Prostate gland (tissue), 2 donors: ENCODE data around the gene NEDD8. TPM values are rescaled to one million over a fixed set of nuclear protein-coding genes. Genes with fewer than 3 reads are reported as not detected.
A peak's percentile ranks its signal among the peaks of the same experiment; 100 is the strongest.

Experiments
- DNase-seq: peaks from one replicate; pipeline ENCODE4 v3.0.0-alpha.2; 2019; ENCODE audit warnings: low spot score
- H3K27ac ChIP-seq, 2 donors: fragments of 200-600 bp; sonication (generic); 2 replicates each; pipeline ENCODE4 v1.5.1; 2017 to 2019
- H3K27me3 ChIP-seq: fragments of 200-600 bp; sonication (generic); replicated peaks from 2 replicates; pipeline ENCODE4 v1.5.1; 2019; ENCODE audit not compliant: insufficient read depth
- H3K36me3 ChIP-seq, 2 donors: fragments of 200-600 bp; sonication (generic); 1 replicate in 1 of 2; 2 replicates in 1 of 2; pipeline versions ENCODE4 v1.5.1 to v1.8.1; 2017 to 2019
- H3K4me1 ChIP-seq: fragments of 200-600 bp; sonication (generic); replicated peaks from 2 replicates; pipeline ENCODE4 v1.5.1; 2019
- H3K4me3 ChIP-seq, 2 donors: fragments of 200-600 bp; sonication (generic); 2 replicates each; pipeline ENCODE4 v1.5.1; 2017 to 2019
- H3K9me3 ChIP-seq: fragments of 200-600 bp; sonication (generic); 2 replicates; pipeline ENCODE4 v1.5.1; 2017
- CTCF ChIP-seq, 4 experiments: fragments of 200-600 bp in 2 of 4; fragments of 450-650 bp in 2 of 4; sonication (generic) in 2 of 4; IDR thresholded peaks; 1 replicate in 3 of 4; 2 replicates in 1 of 4; pipeline ENCODE4 v1.5.1; 2016 to 2019; ENCODE audit warnings: antibody characterized with exemption in 4 of 4, mild to moderate bottlenecking in 2 of 4, moderate library complexity in 2 of 4
- POLR2A ChIP-seq: fragments of 450-650 bp; IDR thresholded peaks from one replicate; pipeline ENCODE4 v1.6.1; 2016; ENCODE audit warnings: antibody characterized with exemption, mild to moderate bottlenecking
- POLR2AphosphoS5 ChIP-seq: sonication (generic); formaldehyde crosslinking; IDR thresholded peaks from one replicate; pipeline ENCODE4 v1.6.1; 2017; ENCODE audit warnings: antibody characterized with exemption
- WGBS: methylation state at CpG from one replicate; pipeline ENCODE4 v1.1.5; 2018; 5-methylcytosine and 5-hydroxymethylcytosine counted together
- intact Hi-C: fragments of 100-400 bp; cut with DNase I; formaldehyde crosslinking; loops from one replicate; pipeline ENCODE4 v1.14.2; 2022
- small RNA-seq, 2 donors: library from RNA; depleted of rRNA; stranded (forward); fragments of <200 nt; gene quantifications; one replicate each; pipeline ENCODE3, GENCODE V24; 2016
- total RNA-seq, 2 donors: library from RNA; depleted of rRNA; stranded (reverse); fragments of >200 nt; gene quantifications; one replicate each; pipeline ENCODE4 v1.1.0, GENCODE V29; 2016

The NEDD8 gene
- total RNA-seq, 2 donors from 2014 or later: 114 to 185 TPM

GRCh38 chr14:24171422-24172260, 60.5 kb downstream of the NEDD8 start, which contains the start of gene REC8:
TSS of gene REC8 (plus strand) at chr14:24172080. CDS start at chr14:24172553, 473 bp downstream.
- no peaks in the 10 kb centered on the region for H3K4me1 ChIP-seq
- intact Hi-C loops: no loop called here
- H3K27ac ChIP-seq: peak within 1 kb of the TSS in 1 of 2 donors; percentile 19

GRCh38 chr14:24167469-24168114, 64.6 kb downstream of the NEDD8 start:
- Histone ChIP-seq H3K27me3 (no peaks in the 10 kb centered on the region), H3K9me3 (no peaks in the 10 kb centered on the region), H3K4me1 (peaks cover 7% of the 10 kb centered on the region), H3K4me3 (no peak overlapping the region), H3K27ac (no peak overlapping the region), H3K36me3 (peaks cover 12 to 29% of the 10 kb centered on the region in 2 donors)
- 82% methylated on average over 3 of the region's 3 CpGs for WGBS
- TF ChIP-seq POLR2A (no peak), CTCF (IDR thresholded peaks at IDR 0.05) (no peak), POLR2AphosphoS5 (no peak)
- intact Hi-C loops: no loop called here
- DNase-seq: no peak

More at GRCh38 chr14:24171422-24172260, 60.5 kb downstream of the NEDD8 start, which contains the start of gene REC8:
- 8% methylated on average over 62 of the region's 63 CpGs for WGBS
- H3K36me3 ChIP-seq: peaks cover 0 to 11% of the 10 kb centered on the region in 2 donors
- peak in 1 of 4 experiments; percentile 6 for TF ChIP-seq CTCF (IDR thresholded peaks at IDR 0.05)
- peak; percentile 8 for TF ChIP-seq POLR2A
- TF ChIP-seq POLR2AphosphoS5: peak; percentile 35
- no peaks in the 10 kb centered on the region for H3K9me3 ChIP-seq
- no peaks in the 10 kb centered on the region for H3K27me3 ChIP-seq
- peak within 1 kb of the TSS; percentile 16 to 29 for H3K4me3 ChIP-seq
- peak; percentile 70 for DNase-seq

Small RNA genes within 50 kb of the gene (small RNA-seq; reads per million reads assigned to genes)
- gene AL136295.4 (0 reads per million in 2 donors), gene CHMP4A (0 reads per million in 2 donors), gene IPO4 (0 reads per million in 2 donors), gene MDP1 (0 reads per million in 2 donors)

Other genes starting within 250 kb of the NEDD8 start
- gene DHRS4L2, start 243.4 kb downstream of the NEDD8 start, total RNA-seq: 10 to 100 TPM; 13.1 to 17.9 TPM
- 1 to 10 TPM in 1 of 2 donors, under 1 TPM in 1; 0.59 to 3.9 TPM for gene CARMIL3, start 180.4 kb downstream of the NEDD8 start, total RNA-seq
- 1 to 10 TPM; 1.8 to 8.8 TPM for gene CPNE6, start 160.8 kb downstream of the NEDD8 start, total RNA-seq
- gene PCK2, start 138.1 kb downstream of the NEDD8 start, total RNA-seq: 10 to 100 TPM; 15.4 to 21.8 TPM
- 100 to 1,000 TPM; 111 to 115 TPM for gene DCAF11, start 117.6 kb downstream of the NEDD8 start, total RNA-seq
- gene NRL, start 117.4 kb downstream of the NEDD8 start, total RNA-seq: 1 to 10 TPM; 4.3 to 4.7 TPM
- gene FITM1, start 101.7 kb downstream of the NEDD8 start, total RNA-seq: 1 to 10 TPM in 1 of 2 donors, not detected in 1; 2.0 TPM
- 100 to 1,000 TPM in 1 of 2 donors, 10 to 100 TPM in 1; 85.4 to 213 TPM for gene PSME1, start 96.2 kb downstream of the NEDD8 start, total RNA-seq
- gene EMC9, start 90.8 kb downstream of the NEDD8 start, total RNA-seq: 10 to 100 TPM; 13.1 to 13.6 TPM
- 10 to 100 TPM; 34.5 to 89.3 TPM for gene PSME2, start 85.8 kb downstream of the NEDD8 start, total RNA-seq
- gene RNF31, start 84.9 kb downstream of the NEDD8 start, total RNA-seq: 10 to 100 TPM; 73.8 to 76.9 TPM
- 10 to 100 TPM; 61.5 to 82.9 TPM for gene IRF9, start 71.1 kb downstream of the NEDD8 start, total RNA-seq
- gene REC8, start 60.3 kb downstream of the NEDD8 start, total RNA-seq: 10 to 100 TPM in 1 of 2 donors, 1 to 10 TPM in 1; 5.6 to 25.4 TPM
- 10 to 100 TPM; 42.6 to 44.5 TPM for gene IPO4, start 43.6 kb downstream of the NEDD8 start, total RNA-seq
- gene TM9SF1, start 36.9 kb downstream of the NEDD8 start, total RNA-seq: 100 to 1,000 TPM in 1 of 2 donors, 10 to 100 TPM in 1; 68.9 to 113 TPM
- gene TSSK4, start 26.7 kb downstream of the NEDD8 start, total RNA-seq: 1 to 10 TPM in 1 of 2 donors, not detected in 1; 1.2 TPM
- gene CHMP4A, start 18.9 kb downstream of the NEDD8 start, total RNA-seq: 10 to 100 TPM; 61.5 to 66.8 TPM
- 10 to 100 TPM; 19.1 to 25.5 TPM for gene MDP1, start 16.3 kb downstream of the NEDD8 start, total RNA-seq
- 100 to 1,000 TPM in 1 of 2 donors, 10 to 100 TPM in 1; 54.5 to 106 TPM for gene GMPR2, start 562 bp upstream of the NEDD8 start, total RNA-seq
- gene TINF2, start 10.3 kb upstream of the NEDD8 start, total RNA-seq: 10 to 100 TPM; 65.5 to 66.8 TPM
- 10 to 100 TPM in 1 of 2 donors, 1 to 10 TPM in 1; 6.6 to 11.4 TPM for gene TGM1, start 30.8 kb upstream of the NEDD8 start, total RNA-seq
- gene RABGGTA, start 39.2 kb upstream of the NEDD8 start, total RNA-seq: 10 to 100 TPM; 45.5 to 63.5 TPM
- gene DHRS1, start 67.4 kb upstream of the NEDD8 start, total RNA-seq: 10 to 100 TPM; 16.9 to 74.0 TPM
- 10 to 100 TPM; 21.2 to 22.9 TPM for gene NOP9, start 67.5 kb upstream of the NEDD8 start, total RNA-seq
- 10 to 100 TPM in 1 of 2 donors, 1 to 10 TPM in 1; 9.1 to 17.8 TPM for gene CIDEB, start 75.6 kb upstream of the NEDD8 start, total RNA-seq
- gene LTB4R2, start 77.8 kb upstream of the NEDD8 start, total RNA-seq: 10 to 100 TPM; 19.5 to 27.3 TPM
- gene LTB4R, start 79.1 kb upstream of the NEDD8 start, total RNA-seq: 10 to 100 TPM; 11.8 to 14.2 TPM
- 10 to 100 TPM; 19.4 to 28.7 TPM for gene ADCY4, start 102.7 kb upstream of the NEDD8 start, total RNA-seq
- gene RIPK3, start 107.6 kb upstream of the NEDD8 start, total RNA-seq: 1 to 10 TPM; 1.9 to 7.6 TPM
- 10 to 100 TPM in 1 of 2 donors, 1 to 10 TPM in 1; 6.3 to 41.1 TPM for gene NFATC4, start 135.8 kb upstream of the NEDD8 start, total RNA-seq
- gene NYNRIN, start 166.6 kb upstream of the NEDD8 start, total RNA-seq: 10 to 100 TPM; 10.5 to 26.5 TPM
- gene CBLN3, start 197.3 kb upstream of the NEDD8 start, total RNA-seq: 10 to 100 TPM in 1 of 2 donors, 1 to 10 TPM in 1; 2.4 to 11.1 TPM
- gene KHNYN, start 197.6 kb upstream of the NEDD8 start, total RNA-seq: 10 to 100 TPM; 57.0 to 91.2 TPM
- gene SDR39U1, start 210.4 kb upstream of the NEDD8 start, total RNA-seq: 10 to 100 TPM; 49.5 to 64.4 TPM